GM21515 (cell line): ENCODE data around the gene CBX2.

Experiments used
- ATAC-seq: cut with Tn5 transposase; IDR thresholded peaks from one replicate; pipeline ENCODE4 v1.9.1; 2021; ENCODE audit not compliant: unreplicated experiment

CBX2 gene

DNA sequence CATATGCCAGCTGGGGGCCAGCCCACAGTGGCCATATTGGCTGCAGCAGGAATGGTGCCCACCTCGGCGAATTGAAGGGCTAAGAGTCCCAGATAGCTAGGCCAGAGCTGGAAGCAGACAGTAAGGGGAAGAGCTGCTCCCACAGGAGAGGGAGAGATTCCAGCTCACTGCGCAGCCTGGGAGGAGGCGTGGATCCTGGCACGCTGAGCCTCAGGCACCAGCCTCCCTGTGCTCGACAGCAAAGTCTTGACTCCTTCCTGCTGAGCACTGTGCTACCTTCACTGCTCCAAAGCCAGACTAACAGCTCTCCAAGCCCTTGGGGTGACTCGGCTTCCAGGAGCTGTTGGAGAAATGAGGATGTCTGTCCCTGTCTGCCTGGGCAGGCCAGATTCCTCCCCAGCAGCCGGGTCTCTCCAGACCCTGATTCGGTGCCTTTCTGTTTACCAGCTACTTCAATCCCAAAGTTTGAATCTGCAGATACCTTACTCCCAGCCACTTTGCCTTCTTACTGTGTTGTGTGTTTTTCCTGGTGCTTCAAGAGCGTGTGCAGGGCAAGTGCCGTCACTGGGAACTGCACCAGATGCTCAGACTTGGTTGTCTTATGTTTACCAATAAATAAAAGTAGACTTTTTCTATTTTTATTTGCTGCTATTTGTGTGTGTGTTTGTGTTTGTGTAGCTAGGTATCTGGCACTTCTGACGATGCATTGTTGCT lies 9.1 kb downstream of the CBX2 start:
- no peak for ATAC-seq

DNA sequence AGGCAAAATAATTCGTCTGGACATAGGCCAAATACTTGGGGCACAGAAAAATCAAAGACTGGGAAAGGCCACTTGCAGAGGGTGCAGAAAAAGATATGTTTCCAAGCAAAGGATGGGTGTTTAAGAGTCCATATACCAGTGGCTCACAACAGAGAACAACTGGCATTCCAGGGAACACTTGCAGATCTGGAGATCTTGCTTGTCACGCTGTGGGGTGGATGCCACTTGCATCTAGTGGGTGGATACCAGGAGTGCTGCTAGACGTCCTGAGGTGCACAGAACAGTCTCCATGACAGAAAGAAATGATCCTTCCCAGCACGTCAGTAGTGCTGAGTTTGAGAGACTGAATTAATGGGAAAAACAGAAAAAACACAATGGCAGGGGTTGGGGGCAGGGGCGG lies 10.5 kb downstream of the CBX2 start:
- no peak for ATAC-seq

DNA sequence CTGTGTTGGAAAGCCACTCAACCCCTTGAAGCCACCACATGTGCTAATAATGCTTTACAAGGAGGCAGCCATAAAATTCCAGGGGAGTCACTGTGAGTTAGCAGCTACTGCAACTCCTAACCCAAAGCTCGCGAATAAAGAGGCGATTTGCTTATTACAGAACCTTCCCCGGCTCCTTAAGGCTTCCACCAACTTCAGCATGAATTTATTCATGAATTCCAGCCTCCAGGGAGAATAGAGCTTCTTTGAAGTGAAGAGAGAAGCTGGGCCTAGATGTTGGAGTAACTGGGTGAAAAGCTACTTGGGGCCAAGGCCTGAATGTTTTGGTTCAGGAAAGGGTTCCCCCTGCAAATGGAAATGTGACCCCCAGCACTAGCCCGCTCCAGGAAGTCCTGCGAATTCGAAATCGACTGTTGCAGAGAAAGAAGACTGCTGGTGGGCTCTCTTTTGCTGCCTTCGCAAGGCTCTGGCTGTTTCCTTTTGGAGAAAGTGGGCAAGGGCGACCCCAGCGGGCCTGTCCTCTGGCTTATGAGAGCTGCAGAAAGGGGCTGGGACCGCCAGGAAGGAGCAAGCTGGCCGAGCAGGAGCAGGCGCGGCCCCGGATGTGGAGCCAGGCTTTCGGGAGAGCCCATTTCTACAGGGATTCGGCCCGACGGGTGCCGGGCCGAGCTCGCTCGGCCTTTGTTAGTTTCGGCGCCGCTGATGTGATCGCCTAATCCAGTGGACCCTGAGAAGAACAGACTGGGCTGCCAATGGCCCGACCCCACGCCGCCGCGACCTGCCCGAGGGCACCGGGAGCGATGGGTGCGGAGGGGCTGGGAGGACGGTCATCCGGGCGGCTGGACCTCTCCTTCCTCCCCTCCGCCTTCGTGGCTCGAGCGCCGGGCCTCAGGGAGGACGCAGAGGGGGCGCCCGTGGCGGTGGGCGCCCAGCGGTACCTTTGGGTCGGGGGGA lies 11.3 kb downstream of the CBX2 start:
- ATAC-seq: no peak

DNA sequence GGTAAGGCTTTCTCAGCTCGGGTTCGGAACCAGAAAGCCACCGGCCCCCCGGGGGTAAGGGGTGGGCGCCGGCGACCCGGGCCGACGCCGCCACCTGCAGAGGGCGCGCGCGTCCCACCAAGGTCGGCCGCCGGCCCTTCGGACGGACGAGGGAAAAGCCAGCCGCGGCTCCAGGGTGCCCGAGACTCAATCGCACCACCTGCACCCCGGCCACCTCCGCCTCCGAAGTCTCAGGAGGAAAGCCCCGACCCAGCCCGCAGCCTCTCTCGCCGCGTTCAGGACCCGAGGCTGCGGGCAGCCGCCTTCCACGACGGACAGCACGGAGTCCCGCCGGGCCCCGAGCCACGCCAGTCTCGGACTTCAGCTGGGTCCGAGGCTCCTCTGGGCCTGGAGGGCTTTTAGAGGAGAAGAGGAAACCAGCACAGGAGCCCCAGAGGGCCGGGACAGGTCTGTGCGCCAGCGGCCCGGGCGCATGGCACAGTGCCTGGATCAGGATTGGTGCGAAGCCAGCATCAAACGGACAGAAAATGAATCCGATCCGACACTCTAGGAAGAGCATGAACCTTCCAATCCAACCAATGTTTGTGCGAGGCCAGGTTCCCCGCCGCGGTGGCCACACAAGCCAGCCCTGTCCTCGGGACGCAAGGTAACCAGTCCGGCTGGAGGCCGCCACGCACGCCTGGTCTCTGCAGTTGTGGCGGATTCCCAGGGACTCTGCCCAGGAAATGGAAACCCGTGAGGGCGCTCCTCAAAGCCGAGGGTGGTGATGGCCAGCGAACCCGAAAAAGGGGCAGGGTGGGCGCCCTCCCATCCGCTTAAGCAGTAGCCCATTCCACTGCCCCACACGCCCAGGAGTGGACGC lies 12.2 kb downstream of the CBX2 start:
- ATAC-seq: no peak

DNA sequence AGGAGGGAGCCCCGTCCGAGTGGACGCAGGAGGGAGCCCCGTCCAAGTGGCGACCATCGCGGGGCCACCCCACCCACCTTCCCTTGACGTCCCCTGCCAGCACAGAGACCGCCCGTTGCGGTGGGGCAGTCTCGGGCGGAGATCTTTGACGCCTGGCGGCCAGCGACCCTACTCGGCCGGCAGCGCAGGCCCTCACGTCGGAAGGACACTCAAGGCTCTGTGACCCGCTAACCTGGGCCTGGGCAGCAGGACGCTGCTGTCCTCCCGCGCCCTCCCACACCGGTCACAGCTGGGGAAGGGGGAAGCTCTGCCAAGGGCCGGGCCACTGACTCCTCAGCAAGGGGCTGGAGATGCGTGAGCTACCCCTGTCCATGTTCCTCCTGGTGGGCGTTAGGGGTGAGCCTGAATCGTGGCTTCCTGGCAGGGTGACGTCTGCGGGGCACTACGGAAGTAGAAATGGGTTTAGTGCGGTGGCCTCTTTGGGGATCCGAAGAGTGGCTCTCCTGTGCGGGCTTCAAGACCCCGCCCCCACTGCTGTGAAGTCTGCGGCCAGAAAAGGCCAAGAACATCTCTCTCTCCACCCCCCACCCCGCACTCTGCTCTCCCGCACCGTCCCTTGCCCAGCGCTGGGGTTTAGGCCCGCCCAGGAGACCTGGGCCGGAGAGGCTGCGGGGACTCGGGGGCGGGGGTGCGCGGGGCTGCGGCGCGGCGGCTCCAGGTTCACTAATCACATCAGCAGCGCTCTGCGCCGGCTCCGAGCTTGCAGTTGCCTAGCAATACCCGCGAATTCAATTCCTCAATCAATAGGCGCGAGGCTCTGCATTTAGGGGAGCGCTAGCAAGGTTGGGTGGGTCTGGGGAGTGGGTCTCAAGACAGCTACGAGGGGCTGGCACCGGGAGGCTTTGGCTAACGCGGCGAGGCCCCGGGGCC lies 13.1 kb downstream of the CBX2 start:
- no peak for ATAC-seq

DNA sequence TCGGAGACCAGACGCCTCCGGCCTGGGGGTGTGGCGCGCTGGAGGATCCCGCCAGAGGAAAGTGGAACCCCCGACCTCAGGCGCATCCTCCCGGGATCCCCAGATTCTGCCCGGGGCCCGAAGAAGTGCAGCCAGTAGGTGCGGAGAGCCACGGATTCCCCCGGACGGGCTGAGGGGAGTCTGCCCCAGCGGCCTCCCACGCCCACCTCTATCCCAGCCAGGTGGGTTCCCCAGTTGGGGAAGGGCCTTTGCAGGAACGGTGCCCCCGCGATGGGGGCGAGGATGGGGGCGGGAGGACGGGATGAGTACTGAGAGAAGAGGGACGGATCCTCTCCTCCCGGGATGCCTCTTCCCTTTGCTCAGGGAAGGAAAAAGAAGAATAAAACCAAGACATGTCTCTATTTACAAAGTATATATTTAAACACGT lies 13.8 kb downstream of the CBX2 start:
- ATAC-seq: no peak

DNA sequence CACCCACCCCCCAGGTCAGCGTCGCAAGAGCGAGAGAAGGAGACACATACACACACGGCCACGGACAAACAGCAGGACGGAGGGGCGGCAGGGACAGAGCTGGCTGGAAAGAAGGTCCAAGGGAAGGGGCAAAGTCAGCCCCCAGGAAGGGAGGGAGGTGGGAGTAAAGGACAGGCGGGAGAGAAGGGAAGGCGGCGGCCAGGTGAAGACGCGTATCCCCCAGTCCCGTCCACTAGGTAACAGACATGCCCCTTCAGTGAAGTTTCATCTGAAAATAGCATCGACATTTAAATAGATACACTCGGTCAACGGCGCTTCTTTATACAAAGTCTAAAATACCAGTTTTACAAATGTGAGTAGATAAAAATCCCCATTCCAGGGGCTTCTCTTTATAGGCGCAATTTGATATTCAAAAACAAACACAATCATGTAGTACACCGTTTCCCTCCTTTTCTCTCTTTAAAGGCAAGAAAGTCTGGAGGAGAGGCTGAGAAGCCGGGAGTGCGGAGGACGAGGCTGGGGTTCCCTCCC lies 14.5 kb downstream of the CBX2 start:
- no peak for ATAC-seq

DNA sequence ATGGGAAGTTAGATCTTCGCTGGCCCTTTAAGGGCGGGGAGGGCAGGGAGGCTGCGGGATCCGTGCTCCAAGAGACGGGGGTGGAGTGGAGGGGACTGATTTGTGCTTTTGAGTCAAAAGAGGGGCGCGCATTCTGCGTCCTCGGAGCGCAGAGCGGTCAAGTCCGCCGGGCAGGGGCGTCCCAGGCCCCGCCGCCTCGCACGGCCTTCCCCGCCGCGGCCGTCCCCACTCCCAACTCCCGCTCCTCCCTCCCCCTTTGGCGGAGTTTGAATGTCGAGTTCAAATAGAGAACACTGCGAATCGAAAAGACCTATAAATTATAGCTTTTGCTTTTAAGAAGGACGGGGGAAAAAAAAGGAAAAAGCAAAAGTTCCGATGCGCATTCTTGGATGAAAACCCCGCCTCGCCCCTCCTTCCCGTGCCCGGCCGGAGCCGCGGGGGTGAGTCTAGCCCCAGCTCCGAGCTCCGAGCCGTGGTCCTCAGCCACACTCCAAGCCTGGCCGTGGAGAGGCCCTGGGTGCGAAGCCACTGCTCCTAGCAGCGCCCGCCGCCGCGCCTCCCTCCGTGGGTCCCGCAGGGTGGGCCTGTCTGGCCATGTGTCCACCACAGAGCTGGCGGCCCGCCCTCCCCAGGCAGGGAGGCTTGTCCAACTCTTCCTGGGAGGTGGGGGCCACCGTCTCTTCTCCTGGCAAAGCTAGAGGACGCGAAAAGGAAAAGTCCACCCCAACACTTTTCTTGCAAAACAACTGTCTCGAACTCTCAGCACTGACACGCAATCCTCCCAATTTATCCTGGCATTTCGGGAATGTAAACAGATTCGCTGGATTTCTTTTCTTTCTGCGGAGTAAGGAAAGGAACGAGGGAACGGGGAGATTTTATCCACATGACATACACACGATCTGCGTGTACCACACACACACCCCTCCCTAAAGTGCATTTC lies 15.3 kb downstream of the CBX2 start:
- no peak for ATAC-seq

DNA sequence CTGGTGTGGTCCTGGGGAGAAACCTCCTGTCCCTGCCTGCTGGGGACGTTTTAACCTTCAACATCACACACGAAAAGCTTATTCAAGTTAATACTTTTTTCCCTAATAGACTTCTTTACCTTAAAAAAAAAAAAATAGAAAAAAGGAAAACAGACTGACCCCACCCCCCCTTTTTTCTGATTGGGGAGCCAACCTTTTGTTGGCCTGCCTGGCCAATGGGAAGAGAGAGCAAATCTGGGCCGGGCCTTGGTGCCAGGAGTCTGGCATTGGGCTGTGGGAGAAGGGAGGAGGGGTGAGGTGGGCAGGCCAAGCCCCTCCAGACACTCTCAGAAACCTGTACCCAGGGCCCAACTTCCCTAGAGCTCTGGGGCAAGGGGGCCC lies 16.0 kb downstream of the CBX2 start:
- ATAC-seq: no peak

DNA sequence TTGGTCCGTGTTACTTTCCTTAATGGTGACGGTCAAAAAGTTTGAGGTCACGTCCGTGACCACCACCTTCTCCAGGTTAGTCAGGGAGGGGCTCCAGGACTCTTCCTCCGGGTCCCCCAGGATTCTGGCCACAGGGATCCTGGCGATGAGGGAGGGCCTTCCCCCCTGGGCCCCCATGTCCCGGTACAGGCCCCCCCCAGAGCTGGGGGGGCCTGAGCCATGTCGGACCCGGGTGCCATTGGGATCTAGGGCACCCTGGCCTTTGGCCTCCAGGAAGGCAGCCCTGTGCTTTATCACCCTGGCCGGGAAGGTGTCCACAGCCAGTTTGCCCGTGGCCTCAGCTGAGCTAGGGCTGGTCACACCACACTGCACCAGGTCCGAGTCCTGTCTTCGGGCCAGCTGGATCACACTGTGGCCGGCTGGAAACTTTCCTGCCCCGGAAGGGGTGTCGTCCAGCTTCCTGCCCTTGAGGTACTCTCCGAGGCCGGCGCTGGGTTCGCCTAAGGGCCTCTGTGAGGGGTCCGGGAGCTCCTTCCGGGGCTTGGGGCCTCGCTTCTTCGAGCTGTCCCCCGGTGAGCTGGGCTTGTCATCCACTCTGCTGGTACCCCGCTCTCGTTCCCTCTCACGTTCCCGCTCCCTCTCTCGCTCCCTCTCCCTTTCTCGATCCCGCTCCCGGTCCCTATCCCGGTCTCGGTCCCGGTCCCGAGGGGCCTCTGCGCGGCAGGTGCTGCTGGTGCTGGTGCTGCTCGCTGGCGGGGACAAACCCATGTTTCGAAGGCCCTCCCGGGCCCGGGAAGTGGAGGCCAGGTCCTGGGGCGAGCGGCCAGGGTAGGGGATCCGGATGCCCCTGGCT lies 16.9 kb downstream of the CBX2 start:
- ATAC-seq: no peak

DNA sequence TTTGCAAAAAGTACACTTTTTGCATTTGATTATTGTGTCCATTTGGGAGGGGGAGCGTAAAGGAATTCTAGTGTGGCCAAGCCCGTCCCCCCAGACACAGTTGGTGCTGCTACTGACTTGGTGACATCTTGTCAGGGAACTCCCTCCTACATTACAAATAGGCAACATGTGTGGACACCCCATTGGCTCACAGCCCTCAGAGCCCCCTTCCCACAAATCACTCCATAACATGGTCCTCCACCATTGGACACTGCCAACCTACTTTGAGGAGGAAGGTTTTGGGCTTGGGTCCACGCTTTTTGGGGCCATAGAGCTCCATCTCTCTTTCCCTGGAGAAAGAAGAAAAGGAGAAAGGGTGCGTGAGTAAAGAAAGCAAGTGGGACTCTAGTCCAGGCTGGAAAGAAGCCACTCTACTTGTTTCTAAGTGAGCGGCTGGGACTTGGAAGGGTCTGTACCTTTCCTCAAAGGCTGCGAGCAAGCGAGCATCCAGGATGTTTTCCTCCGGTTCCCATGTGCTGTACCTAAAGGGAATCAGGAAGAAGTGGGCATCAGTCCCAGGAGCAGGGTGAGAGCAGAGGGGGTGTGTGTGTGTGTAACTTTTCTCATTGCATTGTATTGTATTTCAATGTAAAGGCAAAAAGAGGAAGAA lies 18.0 kb downstream of the CBX2 start:
- no peak for ATAC-seq

DNA sequence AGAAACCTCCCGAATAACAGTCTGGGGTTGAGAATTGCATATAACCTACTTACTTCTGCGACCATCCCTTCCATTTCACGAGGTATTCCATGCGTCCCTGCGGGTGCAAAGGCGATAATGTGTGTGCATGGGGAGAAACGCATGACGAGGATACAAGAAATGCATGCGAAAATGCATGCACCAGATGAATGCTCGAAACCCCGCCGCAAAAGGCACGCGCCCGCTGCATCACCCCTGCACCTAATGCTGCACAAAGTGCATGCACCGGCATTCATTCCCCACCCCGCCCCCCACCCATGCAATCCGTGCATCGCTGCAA lies 18.5 kb downstream of the CBX2 start:
- ATAC-seq: no peak

DNA sequence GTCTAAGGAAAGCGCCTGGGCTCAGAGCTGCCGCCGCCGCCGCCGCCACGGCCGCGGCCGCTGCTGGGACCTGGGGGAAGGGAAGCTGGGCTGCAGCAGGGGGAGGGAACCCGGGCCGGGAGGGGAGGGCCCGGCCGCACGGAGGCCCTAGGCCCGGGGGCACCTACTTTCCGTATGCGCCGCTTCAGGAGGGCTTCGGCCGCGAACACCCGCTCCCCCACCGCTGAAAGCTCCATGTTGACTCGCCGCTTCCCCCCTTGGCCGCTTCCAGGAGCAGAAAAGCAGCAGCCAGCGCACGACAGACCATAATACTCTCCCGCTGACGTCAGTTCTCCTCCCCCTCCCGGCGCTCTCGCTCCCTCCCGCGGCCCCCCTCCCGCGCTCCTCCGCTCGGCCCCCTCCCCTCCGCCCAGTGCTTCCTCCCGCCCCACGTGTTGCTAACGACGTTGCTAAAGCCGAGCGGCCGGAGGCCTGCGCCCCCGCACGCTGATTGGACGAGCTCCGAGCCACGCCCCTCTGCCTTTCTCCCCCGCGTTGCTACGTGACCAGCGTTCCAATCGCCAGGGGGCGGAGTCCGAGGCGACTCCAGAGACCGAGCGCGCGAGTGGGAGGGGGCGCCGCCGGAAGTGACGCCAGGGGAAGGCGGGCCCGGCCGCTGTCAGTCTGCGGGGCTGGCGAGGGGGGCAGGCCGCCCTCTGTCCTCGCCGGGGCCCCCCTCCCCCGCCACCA lies 19.0 kb downstream of the CBX2 start, which contains the start of gene CBX8:
Gene CBX8, minus strand, starts transcription at position 315 of the 729 bp plus-strand sequence. Its CDS starts 79 bp downstream, at position 236.
- peak; percentile 79 for ATAC-seq

DNA sequence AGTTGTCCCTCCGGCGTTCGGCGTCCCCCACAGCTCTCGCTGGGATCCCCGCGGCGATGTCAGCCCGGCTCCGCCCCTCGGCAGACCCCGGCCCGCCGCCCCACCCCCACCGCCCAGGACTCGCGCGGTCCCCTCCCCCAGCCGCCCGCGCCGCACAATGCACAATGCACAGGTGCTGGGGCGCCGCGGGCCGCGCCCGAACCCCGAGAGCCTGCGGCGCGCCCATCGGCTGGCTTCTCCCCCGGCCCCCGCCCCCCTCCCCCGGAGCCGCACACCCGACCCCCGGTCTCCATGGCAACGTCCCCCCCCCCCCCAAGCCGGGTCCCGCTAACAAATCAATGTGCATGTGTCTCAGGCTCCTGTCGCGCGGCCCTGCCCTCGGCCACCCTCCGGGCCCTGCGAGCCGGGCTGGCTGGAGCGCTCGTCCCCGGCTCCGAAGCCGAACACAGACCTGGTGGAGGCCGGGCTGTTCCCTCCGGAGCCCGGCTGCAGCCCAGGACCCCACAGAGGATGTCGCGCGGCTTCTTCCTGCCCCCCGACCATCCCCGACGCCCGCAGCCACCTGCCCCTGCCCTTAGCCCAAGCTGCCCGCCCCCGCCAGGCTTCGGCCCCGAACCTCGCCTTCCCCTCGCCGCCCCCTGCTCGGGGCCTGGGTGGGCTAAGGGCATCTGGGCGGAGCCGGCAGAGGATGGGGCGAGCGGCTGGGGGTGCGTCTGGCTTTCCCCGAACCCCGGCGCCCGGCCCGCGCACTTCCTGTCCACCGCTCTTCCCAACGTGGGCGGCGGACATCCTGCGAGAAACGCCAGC lies 19.7 kb downstream of the CBX2 start:
- peak; percentile 7 for ATAC-seq

DNA sequence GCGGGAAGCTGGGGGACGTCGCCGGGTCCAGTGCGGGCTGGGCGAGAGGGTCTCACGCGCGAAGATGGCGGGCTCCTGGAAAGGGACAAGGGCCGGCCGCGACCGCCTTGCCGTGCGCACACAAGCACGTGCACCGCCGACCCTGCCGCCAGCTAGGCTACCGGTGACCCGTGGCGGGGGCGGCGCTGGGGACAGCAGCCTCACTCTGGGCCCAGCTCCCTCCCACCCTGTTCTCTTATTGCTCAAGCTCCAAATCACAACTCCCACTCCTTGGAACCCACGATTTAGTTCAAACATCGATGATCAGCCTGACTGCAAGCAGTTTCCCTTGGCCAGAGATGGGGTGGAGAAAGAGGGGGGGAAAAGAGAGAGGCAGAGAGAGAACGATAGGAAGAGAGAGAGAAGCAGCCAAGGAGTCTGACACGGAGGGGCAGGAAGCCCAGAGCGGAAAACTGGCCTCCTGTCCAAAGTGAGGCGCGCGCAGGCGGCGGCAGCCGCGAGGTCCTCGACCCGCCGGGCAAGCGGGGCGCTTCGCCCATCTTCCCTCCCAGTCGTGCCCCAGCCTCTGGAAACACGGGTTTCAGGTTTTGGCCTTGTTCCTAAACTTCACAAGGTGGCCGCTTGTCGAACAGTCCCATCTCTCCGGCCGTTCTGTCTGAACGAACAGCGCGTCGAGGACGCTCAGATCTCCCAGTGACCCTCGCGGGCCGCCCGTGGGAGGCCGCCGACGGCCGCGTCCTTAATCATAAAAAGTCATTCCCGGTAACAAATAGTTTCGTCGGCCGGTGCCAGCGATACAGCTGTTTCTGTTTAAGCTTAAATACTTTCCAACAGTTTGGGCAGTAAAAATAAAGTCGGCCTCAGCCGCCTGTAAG lies 20.6 kb downstream of the CBX2 start:
- no peak for ATAC-seq
